Measurements from ENCODE around the gene FSCN2. TPM values are rescaled to one million over a fixed set of nuclear protein-coding genes. Genes with fewer than 3 reads are reported as not detected.

FSCN2 gene
- total and polyA plus RNA-seq, 10 of the 15 experiments (the other 5 are each of a cell fraction or from before 2014, with no cell fraction given): 0.12 to 2.1 (median 0.65) TPM; not detected in 3

DNA sequence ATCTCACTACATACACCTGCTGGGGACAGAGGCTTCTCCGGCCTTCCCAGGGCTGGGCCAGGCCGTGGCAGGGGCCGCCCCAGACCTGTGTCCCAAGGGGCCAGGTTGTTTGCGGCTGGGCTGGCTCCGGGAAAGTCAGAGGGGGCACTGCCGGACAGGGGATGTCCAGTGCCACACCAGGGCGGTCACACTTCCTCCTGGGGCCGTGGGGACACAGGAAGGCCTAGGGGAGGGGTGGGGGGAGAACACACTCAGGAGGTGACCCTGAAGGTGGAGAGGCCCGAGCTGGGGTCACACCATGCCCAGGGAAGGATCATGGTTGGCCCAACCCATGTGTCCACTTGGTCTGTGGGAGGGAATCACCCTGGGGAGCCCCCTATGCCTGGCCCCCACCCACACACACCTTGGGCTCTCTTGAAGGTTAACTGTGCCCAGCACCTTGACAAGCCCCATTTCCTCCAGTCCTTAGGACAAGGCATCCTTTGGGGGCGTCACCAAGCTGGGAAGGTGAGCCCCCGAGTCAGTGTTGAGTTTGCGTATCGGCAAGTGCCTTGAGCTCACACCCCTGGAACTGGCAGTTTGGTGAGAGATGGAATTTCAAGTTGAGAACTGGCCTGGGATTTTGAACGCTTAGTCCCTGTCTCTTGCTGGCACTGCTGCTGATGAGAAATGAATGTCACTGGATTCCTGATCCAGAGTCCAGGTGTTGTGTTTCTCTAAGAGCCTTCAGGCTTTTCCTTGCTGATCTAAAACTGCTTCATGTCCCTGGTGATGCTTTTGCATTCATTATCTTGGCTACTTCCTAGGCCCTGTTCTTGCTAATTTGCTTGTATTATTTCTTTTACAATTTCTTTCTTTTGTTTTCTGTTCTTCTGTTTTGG, 7.9 kb upstream of the FSCN2 start:
- peak overlapping the region; percentile 78 for H3K9ac ChIP-seq (ENCODE audit: control insufficient read depth, insufficient read depth, low read length)
- no peaks in the 10 kb centered on the region; a peak in 1 of 4 replicates for H3K36me3 ChIP-seq (ENCODE audit: control insufficient read depth in 2 of 2, insufficient read depth in 2 of 2, low read length in 1 of 2)
- H3K27me3 ChIP-seq (replicated peaks in 1 of 2; ENCODE audit: control insufficient read depth in 2 of 2, insufficient read depth in 2 of 2, low read length in 1 of 2): no peaks in the 10 kb centered on the region
- peaks cover 40% of the 10 kb centered on the region for H3K79me2 ChIP-seq (ENCODE audit: control insufficient read depth, insufficient read depth, low read length)
- ChIA-PET SMC1A (ENCODE audit: uncharacterized antibody, unreplicated experiment) (interaction anchor here (0.7 to 3.2 kb wide), 5 partner anchors 30 to 81 kb away, joined by 3 to 15 read pairs (median 3); no protein-coding TSS in a partner anchor), POLR2A (interaction anchor here (1.2 to 2.8 kb wide), 2 partner anchors 32 kb away, joined by 7 to 34 read pairs; partner anchors contain the start of gene FAAP100), RAD21 (ENCODE audit: unreplicated experiment) (interaction anchor here (7.6 kb wide), 1 partner anchor 80 kb away, joined by 44 read pairs; no protein-coding TSS in a partner anchor), CTCF (interaction anchor here (1.1 to 5.5 kb wide), 4 partner anchors 36 to 81 kb away, joined by 3 to 47 read pairs (median 8); no protein-coding TSS in a partner anchor)
- WGBS (ENCODE audit: insufficient coverage, insufficient replicate concordance, low lambda C conversion rate, missing lambda C conversion rate): 29% methylated on average over 14 of the region's 14 CpGs
- peak overlapping the region; percentile 97 for H3K4me2 ChIP-seq (ENCODE audit: control insufficient read depth, insufficient read depth)
- no peaks in the 10 kb centered on the region for H3K9me3 ChIP-seq (replicated peaks; ENCODE audit: control insufficient read depth, insufficient read depth, low read length)
- H3K4me3 ChIP-seq: peak overlapping the region; percentile 72
- ATAC-seq (peak; percentile 5), DNase-seq (ENCODE audit: low read depth, low spot score) (no peak), FAIRE-seq (no peak)
- in situ Hi-C loops (cut with MboI): no loop called here
- no TSS peak for BruUV-seq (replicated peaks)
- H3K27ac ChIP-seq (ENCODE audit: control insufficient read depth, insufficient read depth): peak overlapping the region; percentile 100
- peak overlapping the region; percentile 68 for H2AFZ ChIP-seq (ENCODE audit: control insufficient read depth, low read depth, low read length)
- H3K4me1 ChIP-seq (ENCODE audit: control insufficient read depth, insufficient read depth, low read length): peaks cover 33% of the 10 kb centered on the region
- intact Hi-C loops (cut with micrococcal nuclease; ENCODE audit: unreplicated experiment): no loop called here
- no peaks in the 10 kb centered on the region for H4K20me1 ChIP-seq (ENCODE audit: control insufficient read depth, insufficient read depth)
- TF ChIP-seq CBX3 (IDR thresholded peaks at IDR 0.05; ENCODE audit: borderline replicate concordance, low read depth): no peak
- no peak for TF ChIP-seq RCOR1 (conservative IDR thresholded peaks at IDR 0.05; ENCODE audit: low read depth, low read length)
- peak; percentile 87 for TF ChIP-seq MEF2B (IDR thresholded peaks at IDR 0.05; ENCODE audit: partially characterized antibody, poor library complexity, severe bottlenecking)
- TF ChIP-seq EED (IDR thresholded peaks at IDR 0.05; ENCODE audit: low read depth): no peak
- TF ChIP-seq BHLHE40 (IDR thresholded peaks at IDR 0.05; ENCODE audit: borderline replicate concordance in 1 of 2, low read depth in 2 of 2, low read length in 1 of 2): peak in 1 of 2 experiments; percentile 5; a peak in 1 of 4 replicates
- no peak for TF ChIP-seq ZNF24 (IDR thresholded peaks at IDR 0.05)
- TF ChIP-seq FOXK2 (IDR thresholded peaks at IDR 0.05): no peak
- TF ChIP-seq NR2F1 (conservative IDR thresholded peaks at IDR 0.05): 0 out of 2 replicates have a peak, but pooled peaks have one; percentile 66
- TF ChIP-seq SMAD1 (IDR thresholded peaks at IDR 0.05; ENCODE audit: low read depth, partially characterized antibody): no peak
- TF ChIP-seq ZNF207 (IDR thresholded peaks at IDR 0.05; ENCODE audit: borderline replicate concordance): no peak
- no peak for TF ChIP-seq CREB1 (IDR thresholded peaks at IDR 0.05; ENCODE audit: low read depth)
- TF ChIP-seq, protein P1, sequence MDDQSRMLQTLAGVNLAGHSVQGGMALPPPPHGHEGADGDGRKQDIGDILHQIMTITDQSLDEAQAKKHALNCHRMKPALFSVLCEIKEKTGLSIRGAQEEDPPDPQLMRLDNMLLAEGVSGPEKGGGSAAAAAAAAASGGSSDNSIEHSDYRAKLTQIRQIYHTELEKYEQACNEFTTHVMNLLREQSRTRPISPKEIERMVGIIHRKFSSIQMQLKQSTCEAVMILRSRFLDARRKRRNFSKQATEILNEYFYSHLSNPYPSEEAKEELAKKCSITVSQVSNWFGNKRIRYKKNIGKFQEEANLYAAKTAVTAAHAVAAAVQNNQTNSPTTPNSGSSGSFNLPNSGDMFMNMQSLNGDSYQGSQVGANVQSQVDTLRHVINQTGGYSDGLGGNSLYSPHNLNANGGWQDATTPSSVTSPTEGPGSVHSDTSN (IDR thresholded peaks at IDR 0.05; ENCODE audit: insufficient replicate concordance, low read depth, low read length): no peak
- TF ChIP-seq SMAD5 (IDR thresholded peaks at IDR 0.05; ENCODE audit: low read depth): no peak
- TF ChIP-seq IKZF2 (IDR thresholded peaks at IDR 0.05): peak in 1 of 2 experiments; percentile 48; a peak in 2 of 4 replicates
- no peak for TF ChIP-seq ZSCAN29 (IDR thresholded peaks at IDR 0.05)
- 0 out of 2 replicates have a peak, but pooled peaks have one; percentile 25 for TF ChIP-seq GATAD2B (conservative IDR thresholded peaks at IDR 0.05; ENCODE audit: low read depth)
- TF ChIP-seq RELA (IDR thresholded peaks at IDR 0.05; ENCODE audit: borderline replicate concordance, partially characterized antibody): peak; percentile 42
- TF ChIP-seq RBBP5 (conservative IDR thresholded peaks at IDR 0.05): no peak
- TF ChIP-seq, protein P2, sequence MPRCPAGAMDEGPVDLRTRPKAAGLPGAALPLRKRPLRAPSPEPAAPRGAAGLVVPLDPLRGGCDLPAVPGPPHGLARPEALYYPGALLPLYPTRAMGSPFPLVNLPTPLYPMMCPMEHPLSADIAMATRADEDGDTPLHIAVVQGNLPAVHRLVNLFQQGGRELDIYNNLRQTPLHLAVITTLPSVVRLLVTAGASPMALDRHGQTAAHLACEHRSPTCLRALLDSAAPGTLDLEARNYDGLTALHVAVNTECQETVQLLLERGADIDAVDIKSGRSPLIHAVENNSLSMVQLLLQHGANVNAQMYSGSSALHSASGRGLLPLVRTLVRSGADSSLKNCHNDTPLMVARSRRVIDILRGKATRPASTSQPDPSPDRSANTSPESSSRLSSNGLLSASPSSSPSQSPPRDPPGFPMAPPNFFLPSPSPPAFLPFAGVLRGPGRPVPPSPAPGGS (IDR thresholded peaks at IDR 0.05; ENCODE audit: borderline replicate concordance, insufficient read depth, low read depth, low read length, poor library complexity, severe bottlenecking): peak; percentile 14
- TF ChIP-seq CREM (IDR thresholded peaks at IDR 0.05; ENCODE audit: low read depth): no peak
- no peak for TF ChIP-seq CHD1 (IDR thresholded peaks at IDR 0.05; ENCODE audit: low read depth, low read length)
- TF ChIP-seq TAF1 (IDR thresholded peaks at IDR 0.05; ENCODE audit: borderline replicate concordance, low read depth, low read length): no peak

All from GM12878 (cell line).